Fibroblast of gingiva (primary cell): Measurements from ENCODE around the gene UGT1A3.
"Not testable (repeated sequence)": the region's sequence is repeated elsewhere in the genome, so short reads cannot be mapped to it uniquely, and the experiment has no call there.

Experiments
- DNase-seq: peaks from one replicate; pipeline ENCODE4 v3.0.0-alpha.2; 2011; ENCODE audit warnings: low read depth

The UGT1A3 gene

DNA sequence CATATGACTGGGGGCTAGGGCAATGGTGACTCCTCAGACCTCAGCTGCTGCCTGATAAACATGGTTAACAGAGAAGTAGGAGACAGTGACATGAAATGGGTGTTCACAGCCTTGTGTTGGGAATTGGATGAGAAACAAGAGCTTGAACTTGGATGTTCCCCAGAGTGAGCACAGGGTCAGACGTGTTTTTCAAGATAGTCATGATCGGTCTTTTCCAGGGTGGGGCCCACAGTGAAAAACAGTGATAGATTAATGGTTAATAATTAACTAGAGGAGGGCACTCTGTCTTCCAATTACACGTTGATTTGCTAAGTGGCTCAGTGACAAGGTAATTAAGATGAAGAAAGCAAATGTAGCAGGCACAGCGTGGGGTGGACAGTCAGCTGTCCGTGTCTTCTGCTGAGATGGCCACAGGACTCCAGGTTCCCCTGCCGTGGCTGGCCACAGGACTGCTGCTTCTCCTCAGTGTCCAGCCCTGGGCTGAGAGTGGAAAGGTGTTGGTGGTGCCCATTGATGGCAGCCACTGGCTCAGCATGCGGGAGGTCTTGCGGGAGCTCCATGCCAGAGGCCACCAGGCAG, at the start of gene UGT1A3:
TSS of gene UGT1A3 (plus strand) at position 320 of the 579 bp plus-strand sequence. CDS start at position 405, 85 bp downstream.
- DNase-seq = no peak

GRCh38 chr2:233679196-233679595, 49.6 kb upstream of the UGT1A3 start:
- no peak for DNase-seq

- no peak for DNase-seq
These were observed 48.3 kb upstream of the UGT1A3 start for GRCh38 chr2:233680361-233681045.

DNA sequence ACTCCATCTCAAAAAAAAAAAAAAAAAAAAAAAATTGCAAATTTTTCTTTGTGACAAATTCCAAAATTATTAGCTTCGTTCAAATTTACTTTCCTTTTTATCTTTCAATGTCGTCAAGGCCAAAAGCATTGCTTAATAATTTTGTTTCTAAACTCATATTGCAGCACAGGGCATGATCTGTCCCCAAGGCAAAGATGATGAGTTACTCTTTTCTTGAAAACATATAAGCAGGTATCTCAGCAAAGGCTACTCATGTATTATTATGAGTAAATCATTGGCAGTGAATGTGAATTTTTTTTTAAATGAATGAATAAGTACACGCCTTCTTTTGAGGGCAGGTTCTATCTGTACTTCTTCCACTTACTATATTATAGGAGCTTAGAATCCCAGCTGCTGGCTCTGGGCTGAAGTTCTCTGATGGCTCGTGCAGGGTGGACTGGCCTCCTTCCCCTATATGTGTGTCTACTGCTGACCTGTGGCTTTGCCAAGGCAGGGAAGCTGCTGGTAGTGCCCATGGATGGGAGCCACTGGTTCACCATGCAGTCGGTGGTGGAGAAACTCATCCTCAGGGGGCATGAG, 47.2 kb upstream of the UGT1A3 start, which contains the start of gene UGT1A7:
TSS of gene UGT1A7 (plus strand) at position 381 of the 579 bp plus-strand sequence. CDS start at position 418, 37 bp downstream.
- no peak for DNase-seq

GRCh38 chr2:233684640-233685039, 44.2 kb upstream of the UGT1A3 start:
- no peak for DNase-seq

DNA sequence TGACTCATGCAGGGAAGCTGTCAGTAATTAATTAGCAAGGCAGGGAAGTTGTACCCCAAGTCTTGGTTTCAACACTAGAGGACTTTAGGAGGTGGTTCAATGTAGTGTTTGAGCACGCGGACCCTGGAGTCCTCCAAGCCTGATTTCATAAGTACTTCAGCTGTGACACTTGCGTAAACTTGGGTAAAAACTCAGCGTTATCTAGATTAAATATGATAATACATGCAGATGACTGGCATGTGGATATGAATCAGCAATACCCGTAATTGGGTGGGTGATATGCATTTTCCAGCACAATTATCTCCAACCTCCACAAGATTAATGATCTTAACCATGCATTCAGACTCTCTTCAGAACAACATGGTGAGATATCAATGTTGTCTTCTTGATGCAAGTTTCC, 41.9 kb upstream of the UGT1A3 start:
- no peak for DNase-seq

DNA sequence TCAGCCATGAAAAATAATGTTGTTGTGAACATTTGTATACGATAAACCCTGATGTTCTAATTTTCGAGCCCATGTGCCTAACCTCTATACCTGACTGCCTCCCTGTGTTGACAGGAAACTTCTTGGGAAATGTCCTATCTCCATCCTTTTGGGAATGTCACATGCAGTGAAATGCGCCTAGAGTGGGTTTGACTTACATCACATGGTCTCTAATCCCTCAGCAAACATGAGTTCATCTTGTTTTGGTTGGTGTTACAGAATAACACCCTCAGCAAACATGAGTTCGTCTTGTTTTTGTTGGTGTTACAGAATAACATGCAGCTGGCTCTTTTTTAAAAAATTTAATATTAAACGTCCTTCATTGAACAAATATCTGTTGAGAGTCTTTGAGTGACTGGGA, 40.5 kb upstream of the UGT1A3 start:
- no peak for DNase-seq

DNA sequence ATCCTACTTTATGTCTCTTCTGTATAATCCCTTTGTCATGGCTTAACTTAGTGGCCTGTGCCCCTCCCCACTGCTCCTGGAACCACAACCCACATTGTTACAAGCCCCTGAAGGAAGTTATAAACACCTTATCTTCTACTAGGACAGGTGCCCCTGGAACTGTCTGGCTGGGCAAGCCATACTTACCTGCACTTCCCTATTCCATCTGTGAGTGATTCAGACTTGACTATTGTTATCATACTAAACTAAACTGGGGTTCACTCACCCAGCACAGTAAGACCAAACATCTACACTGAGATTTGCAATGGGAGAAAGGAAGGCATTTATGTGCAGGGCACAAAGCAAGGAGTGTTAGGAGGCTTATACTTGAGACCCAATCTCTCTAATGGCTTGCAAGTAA, 39.8 kb upstream of the UGT1A3 start:
- DNase-seq = no peak

DNA sequence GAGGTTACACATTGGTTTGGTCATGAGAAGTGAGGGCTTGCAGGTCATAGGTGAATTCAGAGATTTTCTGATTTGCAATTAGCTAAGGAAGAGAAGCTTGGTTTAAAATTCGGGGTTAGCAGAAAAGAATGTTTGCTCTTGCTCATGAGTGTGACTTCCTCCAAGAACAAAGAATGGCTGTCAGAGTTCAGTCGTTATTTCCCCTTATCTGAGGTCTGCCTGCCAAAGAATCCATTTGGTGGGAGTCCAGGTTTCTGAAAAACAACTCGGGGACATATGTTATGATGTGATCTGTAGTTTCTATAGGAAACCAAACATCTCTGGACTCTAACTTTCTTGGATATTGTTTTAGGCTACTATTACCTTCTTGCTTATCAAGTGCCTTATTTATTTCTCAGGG, 39.3 kb upstream of the UGT1A3 start:
- DNase-seq = no peak

DNA sequence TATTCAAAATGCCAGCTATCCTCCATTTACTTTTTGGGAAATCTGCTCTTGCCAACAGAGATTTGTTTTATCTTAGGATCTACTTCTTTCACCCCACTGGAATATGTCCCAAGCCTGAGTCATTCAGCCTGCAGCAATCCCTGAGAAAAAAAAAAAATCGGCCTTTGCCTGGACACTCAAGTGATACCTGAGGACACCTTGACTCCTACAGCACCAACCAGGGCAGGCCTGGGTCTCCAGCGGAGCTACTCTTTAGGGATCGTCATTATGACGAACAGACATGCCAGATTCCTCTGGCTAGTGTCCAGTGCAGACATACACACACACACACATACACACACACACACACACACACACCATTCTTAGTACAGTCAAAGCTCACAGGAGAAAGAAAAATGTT, 38.4 kb upstream of the UGT1A3 start:
- DNase-seq = no peak

DNA sequence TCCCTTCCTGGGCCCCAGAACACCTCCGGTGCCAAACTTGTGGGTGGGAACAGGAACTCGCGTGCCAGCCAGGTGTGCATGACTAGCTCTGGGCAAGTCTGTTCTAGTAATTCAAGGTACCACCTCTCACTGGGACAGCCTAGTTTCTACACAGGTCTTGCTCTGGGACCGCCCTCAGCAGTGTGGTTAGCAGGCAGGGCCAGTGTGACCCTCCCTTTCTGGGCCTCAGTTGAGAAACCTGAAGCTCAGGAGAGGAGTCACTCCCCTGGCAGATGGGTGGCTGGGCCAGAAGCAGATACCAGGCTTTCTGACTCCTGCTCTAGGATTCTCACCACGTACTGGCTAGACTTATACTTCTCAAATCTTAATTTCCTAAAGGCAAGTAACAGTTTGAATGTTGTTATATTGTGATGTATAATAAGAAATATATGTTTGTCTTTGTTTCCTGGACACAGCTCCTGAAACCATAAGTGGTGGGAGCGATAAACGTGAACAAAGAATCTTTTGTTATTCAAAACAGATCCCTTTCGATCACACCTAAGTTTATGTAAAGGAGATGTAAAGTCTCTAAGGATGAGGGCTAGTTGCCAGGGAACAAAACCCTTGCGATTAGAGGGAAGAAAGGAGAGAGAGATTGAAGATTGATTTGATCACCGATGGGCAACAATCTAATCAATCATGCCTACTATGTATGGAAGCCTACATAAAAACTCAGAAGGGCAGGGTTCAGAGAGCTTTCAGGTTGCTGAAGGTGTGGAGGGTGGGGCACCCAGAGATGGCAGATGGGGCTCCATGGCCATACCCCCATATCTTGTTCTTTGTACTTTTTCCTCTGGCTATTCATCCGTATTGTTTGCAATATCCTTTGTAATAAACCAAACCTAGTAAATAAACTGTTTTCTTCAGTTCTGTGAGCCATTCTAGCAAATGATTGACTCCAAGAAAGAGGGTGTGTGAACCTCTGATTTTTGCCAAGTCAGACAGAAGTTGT, 37.1 kb upstream of the UGT1A3 start:
- no peak for DNase-seq

- DNase-seq = no peak
These were observed 36.2 kb upstream of the UGT1A3 start, which contains the start of gene UGT1A6 for GRCh38 chr2:233692648-233693047. UGT1A6 (plus strand) TSS chr2:233692890; CDS start chr2:233693005, 115 bp downstream.

- DNase-seq = no peak
These were observed 34.9 kb upstream of the UGT1A3 start for GRCh38 chr2:233693963-233694362.

DNA sequence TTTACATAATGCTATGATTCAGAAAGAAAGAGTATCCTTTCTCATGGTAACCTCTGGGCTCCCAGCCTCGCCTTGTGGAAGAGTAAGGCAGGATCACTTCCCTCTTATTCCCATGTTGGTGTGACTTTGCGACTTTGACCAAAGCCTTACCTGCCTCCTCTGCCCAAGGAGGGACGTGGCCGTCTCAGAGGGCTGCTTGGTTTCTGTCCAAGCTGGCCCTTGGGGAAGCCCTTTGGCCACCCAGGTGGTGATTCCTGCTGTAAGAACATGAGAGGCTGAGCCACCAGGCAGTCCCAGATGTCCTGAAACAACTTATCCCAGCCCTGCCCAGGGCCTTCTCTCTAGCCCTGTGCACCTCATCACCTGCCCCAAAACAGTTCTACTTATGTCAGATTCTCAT, 30.1 kb upstream of the UGT1A3 start:
- DNase-seq = no peak

GRCh38 chr2:233699424-233700027, 29.3 kb upstream of the UGT1A3 start:
- no peak for DNase-seq

GRCh38 chr2:233700028-233700635, 28.7 kb upstream of the UGT1A3 start:
- DNase-seq = no peak

GRCh38 chr2:233700842-233701241, 28.0 kb upstream of the UGT1A3 start:
- not testable (repeated sequence) for DNase-seq

GRCh38 chr2:233702238-233702637, 26.6 kb upstream of the UGT1A3 start:
- no peak for DNase-seq

GRCh38 chr2:233705911-233706506, 22.8 kb upstream of the UGT1A3 start:
- no peak for DNase-seq

DNA sequence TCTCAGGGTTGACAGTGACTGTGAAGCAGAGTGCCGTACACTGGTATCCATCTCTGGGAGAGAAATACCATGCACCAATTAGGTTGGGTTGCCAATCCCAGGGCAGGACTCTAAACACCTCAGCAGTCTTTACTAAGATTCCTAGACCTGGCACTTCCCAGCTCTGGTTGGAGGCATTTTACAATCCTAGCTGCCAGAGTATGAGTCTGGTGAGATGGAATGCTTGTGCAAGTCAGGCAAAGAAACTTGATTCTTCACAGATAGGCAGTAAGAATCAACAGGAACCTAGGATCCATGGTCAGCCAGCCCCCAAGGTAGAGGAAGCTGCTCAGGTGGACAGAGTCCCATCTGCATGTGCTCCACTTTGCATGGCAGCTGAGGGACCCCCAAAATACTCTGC, 22.1 kb upstream of the UGT1A3 start:
- peak; percentile 8 for DNase-seq
